ENCODE results near the gene MYH6. TPM values are rescaled to one million over a fixed set of nuclear protein-coding genes. Genes with fewer than 3 reads are reported as not detected.

The MYH6 gene
- total and polyA plus RNA-seq, 2 donors: 0.05 to 0.25 TPM

DNA sequence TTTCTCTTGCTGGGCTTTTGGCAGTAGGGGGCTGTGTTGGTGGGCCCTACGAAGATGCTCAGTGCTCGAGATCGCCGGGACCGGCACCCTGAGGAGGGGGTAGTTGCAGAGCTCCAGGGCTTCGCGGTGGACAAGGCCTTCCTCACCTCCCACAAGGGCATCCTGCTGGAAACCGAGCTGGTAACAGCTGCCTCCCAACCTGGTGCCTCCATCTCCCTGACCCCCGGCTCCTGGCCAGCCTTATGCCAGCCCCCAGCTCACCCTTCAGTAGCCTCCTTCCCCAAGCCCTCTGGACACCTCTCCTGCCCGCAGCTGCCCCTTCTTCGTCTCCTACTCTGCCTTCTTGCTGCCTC lies 30.9 kb downstream of the MYH6 start:
- no peaks in the 10 kb centered on the region for H3K4me1 ChIP-seq (ENCODE audit: control insufficient read depth in 2 of 2, insufficient read depth in 2 of 2, low read length in 2 of 2)
- H3K9me3 ChIP-seq (ENCODE audit: control insufficient read depth in 2 of 2, insufficient read depth in 1 of 2, low read length in 1 of 2): no peaks in the 10 kb centered on the region
- H3K4me3 ChIP-seq (ENCODE audit: low read length in 2 of 2): no peak overlapping the region
- H3K27ac ChIP-seq (ENCODE audit: low read depth in 1 of 2, low read length in 1 of 2): no peak overlapping the region
- WGBS: 91% methylated on average over 11 of the region's 11 CpGs
- no peaks in the 10 kb centered on the region for H3K36me3 ChIP-seq (ENCODE audit: control insufficient read depth in 2 of 2, insufficient read depth in 2 of 2, low read length in 1 of 2)
- no peak for DNase-seq (ENCODE audit: low read depth in 6 of 9, low spot score in 9 of 9)
- H3K27me3 ChIP-seq (ENCODE audit: control insufficient read depth in 2 of 2, insufficient read depth in 1 of 2, low read length in 1 of 2): peaks cover 0 to 29% of the 10 kb centered on the region in 2 donors

- DNase-seq (ENCODE audit: low read depth in 6 of 9, low spot score in 9 of 9): no peak
- H3K27ac ChIP-seq (ENCODE audit: low read depth in 1 of 2, low read length in 1 of 2): no peak within 1 kb of the TSS
- no peaks in the 10 kb centered on the region for H3K36me3 ChIP-seq (ENCODE audit: control insufficient read depth in 2 of 2, insufficient read depth in 2 of 2, low read length in 1 of 2)
- peaks cover 0 to 25% of the 10 kb centered on the region in 2 donors for H3K27me3 ChIP-seq (ENCODE audit: control insufficient read depth in 2 of 2, insufficient read depth in 1 of 2, low read length in 1 of 2)
- WGBS: 90% methylated on average over 13 of the region's 13 CpGs
- no peaks in the 10 kb centered on the region for H3K9me3 ChIP-seq (ENCODE audit: control insufficient read depth in 2 of 2, insufficient read depth in 1 of 2, low read length in 1 of 2)
- H3K4me3 ChIP-seq (ENCODE audit: low read length in 2 of 2): no peak within 1 kb of the TSS
- H3K4me1 ChIP-seq (ENCODE audit: control insufficient read depth in 2 of 2, insufficient read depth in 2 of 2, low read length in 2 of 2): no peaks in the 10 kb centered on the region
These were observed 31.4 kb downstream of the MYH6 start, which contains the start of gene CMTM5 for GRCh38 chr14:23376482-23377197. Gene CMTM5 (plus strand): TSS chr14:23377046. CDS start chr14:23377252, 206 bp downstream.

DNA sequence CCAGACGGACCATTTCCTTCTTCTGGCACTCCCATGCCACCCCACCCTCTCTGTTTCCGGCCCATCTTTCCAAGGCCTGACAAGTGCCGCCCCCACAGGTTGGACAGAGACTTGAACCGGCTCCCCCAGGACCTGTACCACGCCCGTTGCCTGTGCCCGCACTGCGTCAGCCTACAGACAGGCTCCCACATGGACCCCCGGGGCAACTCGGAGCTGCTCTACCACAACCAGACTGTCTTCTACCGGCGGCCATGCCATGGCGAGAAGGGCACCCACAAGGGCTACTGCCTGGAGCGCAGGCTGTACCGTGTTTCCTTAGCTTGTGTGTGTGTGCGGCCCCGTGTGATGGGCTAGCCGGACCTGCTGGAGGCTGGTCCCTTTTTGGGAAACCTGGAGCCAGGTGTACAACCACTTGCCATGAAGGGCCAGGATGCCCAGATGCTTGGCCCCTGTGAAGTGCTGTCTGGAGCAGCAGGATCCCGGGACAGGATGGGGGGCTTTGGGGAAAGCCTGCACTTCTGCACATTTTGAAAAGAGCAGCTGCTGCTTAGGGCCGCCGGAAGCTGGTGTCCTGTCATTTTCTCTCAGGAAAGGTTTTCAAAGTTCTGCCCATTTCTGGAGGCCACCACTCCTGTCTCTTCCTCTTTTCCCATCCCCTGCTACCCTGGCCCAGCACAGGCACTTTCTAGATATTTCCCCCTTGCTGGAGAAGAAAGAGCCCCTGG lies 32.4 kb downstream of the MYH6 start:
- Histone ChIP-seq H3K4me3 (ENCODE audit: low read length in 2 of 2) (no peak overlapping the region), H3K36me3 (ENCODE audit: control insufficient read depth in 2 of 2, insufficient read depth in 2 of 2, low read length in 1 of 2) (no peaks in the 10 kb centered on the region), H3K4me1 (ENCODE audit: control insufficient read depth in 2 of 2, insufficient read depth in 2 of 2, low read length in 2 of 2) (no peaks in the 10 kb centered on the region), H3K27ac (ENCODE audit: low read depth in 1 of 2, low read length in 1 of 2) (no peak overlapping the region), H3K27me3 (ENCODE audit: control insufficient read depth in 2 of 2, insufficient read depth in 1 of 2, low read length in 1 of 2) (peaks cover 0 to 25% of the 10 kb centered on the region in 2 donors), H3K9me3 (ENCODE audit: control insufficient read depth in 2 of 2, insufficient read depth in 1 of 2, low read length in 1 of 2) (no peaks in the 10 kb centered on the region)
- DNase-seq (ENCODE audit: low read depth in 6 of 9, low spot score in 9 of 9): no peak
- 96% methylated on average over 21 of the region's 21 CpGs for WGBS

GRCh38 chr14:23373041-23373440 lies 35.0 kb downstream of the MYH6 start:
- H3K4me1 ChIP-seq (ENCODE audit: control insufficient read depth in 2 of 2, insufficient read depth in 2 of 2, low read length in 2 of 2): no peaks in the 10 kb centered on the region
- 93% methylated on average over 3 of the region's 3 CpGs for WGBS
- H3K27ac ChIP-seq (ENCODE audit: low read depth in 1 of 2, low read length in 1 of 2): no peak overlapping the region

DNA sequence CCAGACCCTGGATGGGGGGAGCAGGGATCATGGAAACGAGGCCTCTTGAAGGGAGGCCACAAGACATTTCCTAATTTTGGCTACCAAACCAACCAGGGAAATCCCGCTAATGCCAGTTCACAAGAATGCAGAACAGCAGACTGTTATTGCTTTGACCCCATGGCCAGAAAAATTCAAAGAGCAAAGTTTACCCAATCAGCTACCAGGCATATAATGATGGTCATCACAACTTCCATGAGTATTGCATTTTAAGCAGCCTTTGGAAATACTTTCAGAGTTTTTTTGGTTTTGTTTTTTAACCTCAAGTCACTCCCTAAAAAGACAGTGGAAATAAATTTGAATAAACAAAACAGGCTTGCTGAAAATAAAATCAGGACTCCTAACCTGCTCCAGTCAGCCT lies 35.6 kb downstream of the MYH6 start, which contains the start of gene IL25:
Gene IL25, plus strand, starts transcription at position 301 of the 400 bp plus-strand sequence.
- H3K27me3 ChIP-seq (ENCODE audit: control insufficient read depth in 2 of 2, insufficient read depth in 1 of 2, low read length in 1 of 2): peaks cover 0 to 38% of the 10 kb centered on the region in 2 donors
- no peak for DNase-seq (ENCODE audit: low read depth in 6 of 9, low spot score in 9 of 9)
- no peaks in the 10 kb centered on the region for H3K4me1 ChIP-seq (ENCODE audit: control insufficient read depth in 2 of 2, insufficient read depth in 2 of 2, low read length in 2 of 2)
- H3K36me3 ChIP-seq (ENCODE audit: control insufficient read depth in 2 of 2, insufficient read depth in 2 of 2, low read length in 1 of 2): no peaks in the 10 kb centered on the region
- 91% methylated on average over 2 of the region's 2 CpGs for WGBS
- H3K4me3 ChIP-seq (ENCODE audit: low read length in 2 of 2): no peak within 1 kb of the TSS
- no peaks in the 10 kb centered on the region for H3K9me3 ChIP-seq (ENCODE audit: control insufficient read depth in 2 of 2, insufficient read depth in 1 of 2, low read length in 1 of 2)
- H3K27ac ChIP-seq (ENCODE audit: low read depth in 1 of 2, low read length in 1 of 2): no peak within 1 kb of the TSS

More at GRCh38 chr14:23373041-23373440, 35.0 kb downstream of the MYH6 start:
- H3K9me3 ChIP-seq (ENCODE audit: control insufficient read depth in 2 of 2, insufficient read depth in 1 of 2, low read length in 1 of 2): no peaks in the 10 kb centered on the region
- peaks cover 0 to 34% of the 10 kb centered on the region in 2 donors for H3K27me3 ChIP-seq (ENCODE audit: control insufficient read depth in 2 of 2, insufficient read depth in 1 of 2, low read length in 1 of 2)
- no peaks in the 10 kb centered on the region for H3K36me3 ChIP-seq (ENCODE audit: control insufficient read depth in 2 of 2, insufficient read depth in 2 of 2, low read length in 1 of 2)
- no peak overlapping the region for H3K4me3 ChIP-seq (ENCODE audit: low read length in 2 of 2)
- no peak for DNase-seq (ENCODE audit: low read depth in 6 of 9, low spot score in 9 of 9)

DNA sequence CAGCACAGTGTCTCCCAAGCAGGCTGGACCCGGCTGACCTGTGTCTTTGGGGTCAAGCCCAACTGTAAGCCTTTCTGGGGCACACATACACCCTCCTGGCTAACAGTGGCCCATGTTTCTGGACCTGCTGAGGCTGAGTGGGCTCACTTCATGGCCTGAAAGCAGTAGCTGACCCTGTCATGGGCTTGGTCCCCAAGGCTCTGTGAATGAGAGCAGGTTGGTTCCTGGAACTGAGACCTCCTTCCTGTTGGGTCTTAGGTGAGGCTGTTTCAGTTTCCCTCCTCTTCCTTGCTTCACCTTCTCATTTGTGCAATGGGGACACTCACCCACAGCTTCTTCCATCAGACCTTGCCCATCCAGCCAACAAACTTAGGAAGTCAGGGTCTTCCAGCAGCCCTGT lies 36.2 kb downstream of the MYH6 start:
- Histone ChIP-seq H3K27me3 (ENCODE audit: control insufficient read depth in 2 of 2, insufficient read depth in 1 of 2, low read length in 1 of 2) (peaks cover 6 to 40% of the 10 kb centered on the region in 2 donors), H3K9me3 (ENCODE audit: control insufficient read depth in 2 of 2, insufficient read depth in 1 of 2, low read length in 1 of 2) (peaks cover 0 to under 1% of the 10 kb centered on the region in 2 donors), H3K27ac (ENCODE audit: low read depth in 1 of 2, low read length in 1 of 2) (no peak overlapping the region), H3K4me3 (ENCODE audit: low read length in 2 of 2) (no peak overlapping the region), H3K4me1 (ENCODE audit: control insufficient read depth in 2 of 2, insufficient read depth in 2 of 2, low read length in 2 of 2) (no peaks in the 10 kb centered on the region), H3K36me3 (ENCODE audit: control insufficient read depth in 2 of 2, insufficient read depth in 2 of 2, low read length in 1 of 2) (no peaks in the 10 kb centered on the region)
- no peak for DNase-seq (ENCODE audit: low read depth in 6 of 9, low spot score in 9 of 9)
- 94% methylated on average over 1 of the region's 1 CpG for WGBS

GRCh38 chr14:23370221-23370620 lies 37.9 kb downstream of the MYH6 start:
- no peak overlapping the region for H3K27ac ChIP-seq (ENCODE audit: low read depth in 1 of 2, low read length in 1 of 2)
- no peaks in the 10 kb centered on the region for H3K36me3 ChIP-seq (ENCODE audit: control insufficient read depth in 2 of 2, insufficient read depth in 2 of 2, low read length in 1 of 2)
- H3K4me1 ChIP-seq (ENCODE audit: control insufficient read depth in 2 of 2, insufficient read depth in 2 of 2, low read length in 2 of 2): no peaks in the 10 kb centered on the region
- peaks cover 20 to 51% of the 10 kb centered on the region in 2 donors for H3K27me3 ChIP-seq (ENCODE audit: control insufficient read depth in 2 of 2, insufficient read depth in 1 of 2, low read length in 1 of 2)
- 87% methylated on average over 1 of the region's 1 CpG for WGBS
- no peak for DNase-seq (ENCODE audit: low read depth in 6 of 9, low spot score in 9 of 9)
- no peak overlapping the region for H3K4me3 ChIP-seq (ENCODE audit: low read length in 2 of 2)
- peaks cover 0 to 4% of the 10 kb centered on the region in 2 donors for H3K9me3 ChIP-seq (ENCODE audit: control insufficient read depth in 2 of 2, insufficient read depth in 1 of 2, low read length in 1 of 2)

- H3K36me3 ChIP-seq (ENCODE audit: control insufficient read depth in 2 of 2, insufficient read depth in 2 of 2, low read length in 1 of 2): no peaks in the 10 kb centered on the region
- peak overlapping the region in 1 of 2 donors; percentile 26 for H3K27ac ChIP-seq (ENCODE audit: low read depth in 1 of 2, low read length in 1 of 2)
- H3K4me1 ChIP-seq (ENCODE audit: control insufficient read depth in 2 of 2, insufficient read depth in 2 of 2, low read length in 2 of 2): no peaks in the 10 kb centered on the region
- no peak overlapping the region for H3K4me3 ChIP-seq (ENCODE audit: low read length in 2 of 2)
- peaks cover 41 to 80% of the 10 kb centered on the region in 2 donors for H3K27me3 ChIP-seq (ENCODE audit: control insufficient read depth in 2 of 2, insufficient read depth in 1 of 2, low read length in 1 of 2)
- WGBS: 74% methylated on average over 34 of the region's 34 CpGs
- no peak for DNase-seq (ENCODE audit: low read depth in 6 of 9, low spot score in 9 of 9)
- H3K9me3 ChIP-seq (ENCODE audit: control insufficient read depth in 2 of 2, insufficient read depth in 1 of 2, low read length in 1 of 2): peaks cover 0 to 4% of the 10 kb centered on the region in 2 donors
These were observed 41.6 kb downstream of the MYH6 start for GRCh38 chr14:23366426-23366921.
